Erythroblast (primary cell): Measurements from ENCODE around the gene RDH12.

ENCODE experiments used
- GATA1 ChIP-seq: IDR thresholded peaks from 2 replicates; pipeline ENCODE4 v1.6.1; 2011; ENCODE audit warnings: low read depth, mild to moderate bottlenecking, control low read depth, low read length, moderate library complexity
- POLR2A ChIP-seq: IDR thresholded peaks from 2 replicates; pipeline ENCODE4 v1.6.1; 2011; ENCODE audit warnings: mild to moderate bottlenecking, low read length

DNA sequence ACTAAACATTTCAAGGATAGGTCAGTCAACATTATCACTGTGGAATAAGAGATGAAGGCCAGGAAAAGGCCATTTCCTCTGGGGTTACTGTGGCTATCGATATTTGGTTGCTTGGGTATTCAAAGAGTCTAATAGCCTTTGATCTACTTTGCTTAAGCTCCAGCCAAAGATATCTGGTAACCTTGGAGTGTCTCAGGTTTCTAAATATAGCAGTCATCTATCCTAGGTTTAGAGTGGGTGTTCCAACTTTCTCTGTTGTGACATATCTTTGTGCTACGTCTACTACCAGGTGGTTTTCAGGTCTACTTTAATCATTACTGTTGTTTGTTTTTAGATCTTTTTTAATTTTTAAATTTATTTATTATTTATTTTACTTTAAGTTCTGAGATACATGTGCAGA is 42.4 kb downstream of the RDH12 start:
- TF ChIP-seq POLR2A = no peak
- TF ChIP-seq GATA1 = no peak
